Skeletal muscle tissue (tissue), 4 donors: ENCODE data around the gene UGCG. TPM values are rescaled to one million over a fixed set of nuclear protein-coding genes. Genes with fewer than 3 reads are reported as not detected.
"Not testable (repeated sequence)": the region's sequence is repeated elsewhere in the genome, so short reads cannot be mapped to it uniquely, and the experiment has no call there.

Experiments
- H3K27ac ChIP-seq: one replicate; pipeline ENCODE4 v1.7.0; 2013; ENCODE audit warnings: mild to moderate bottlenecking, low read depth, low read length, inconsistent platforms
- H3K27me3 ChIP-seq, 3 donors: one replicate each; pipeline ENCODE4 v1.7.0; 2013; ENCODE audit warnings: low read length in 3 of 3; ENCODE audit not compliant: control insufficient read depth in 3 of 3, insufficient read depth in 3 of 3
- H3K36me3 ChIP-seq, 3 donors: one replicate each; pipeline ENCODE4 v1.7.0; 2013; ENCODE audit warnings: low read length in 3 of 3; ENCODE audit not compliant: control insufficient read depth in 3 of 3, insufficient read depth in 3 of 3
- H3K4me1 ChIP-seq, 3 donors: one replicate each; pipeline ENCODE4 v1.7.0; 2013; ENCODE audit warnings: low read length in 3 of 3, mild to moderate bottlenecking in 3 of 3; ENCODE audit not compliant: control insufficient read depth in 3 of 3, insufficient read depth in 3 of 3
- H3K4me3 ChIP-seq, 3 donors: one replicate each; pipeline ENCODE4 v1.7.0; 2013; ENCODE audit warnings: low read length in 3 of 3
- H3K9ac ChIP-seq, 3 donors: one replicate each; pipeline ENCODE4 v1.7.0; 2013; ENCODE audit warnings: low read length in 3 of 3, mild to moderate bottlenecking in 3 of 3, moderate library complexity in 2 of 3, low read depth in 1 of 3
- H3K9me3 ChIP-seq, 3 donors: one replicate each; pipeline ENCODE4 v1.7.0; 2013; ENCODE audit warnings: low read length in 3 of 3; ENCODE audit not compliant: control insufficient read depth in 3 of 3
- total RNA-seq: library from RNA; depleted of rRNA; stranded (reverse); fragments of >200 nt; gene quantifications from one replicate; pipeline ENCODE4 v1.2.3, GENCODE V29; 2014
- donor health status: Osteomylitis.

Gene UGCG
- total RNA-seq, 1 donor from 2014 or later, result 42.3 TPM

GRCh38 chr9:111959468-111960359 is 63.1 kb downstream of the UGCG start:
- no peak overlapping the region for H3K4me3 ChIP-seq
- H3K36me3 ChIP-seq, result no peaks in the 10 kb centered on the region
- no peak overlapping the region for H3K9ac ChIP-seq
- H3K9me3 ChIP-seq, result no peaks in the 10 kb centered on the region
- H3K27ac ChIP-seq, result no peak overlapping the region
- H3K27me3 ChIP-seq, result no peaks in the 10 kb centered on the region
- H3K4me1 ChIP-seq, result peaks cover 8 to 24% (median 10%) of the 10 kb centered on the region in 3 donors

- not testable (repeated sequence) for H3K36me3 ChIP-seq, H3K9ac ChIP-seq, H3K9me3 ChIP-seq, H3K27ac ChIP-seq, H3K27me3 ChIP-seq, H3K4me3 ChIP-seq
- peaks cover 8 to 24% (median 10%) of the 10 kb centered on the region in 3 donors for H3K4me1 ChIP-seq
Observed at GRCh38 chr9:111960485-111960884, 63.9 kb downstream of the UGCG start.

- H3K9ac ChIP-seq, result no peak overlapping the region
- H3K4me3 ChIP-seq, result no peak overlapping the region
- H3K27me3 ChIP-seq, result no peaks in the 10 kb centered on the region
- H3K4me1 ChIP-seq, result peaks cover 8 to 24% (median 10%) of the 10 kb centered on the region in 3 donors
- H3K9me3 ChIP-seq, result no peaks in the 10 kb centered on the region
- no peaks in the 10 kb centered on the region for H3K36me3 ChIP-seq
- H3K27ac ChIP-seq, result no peak overlapping the region
Observed at GRCh38 chr9:111961009-111961408, 64.4 kb downstream of the UGCG start.

- Histone ChIP-seq H3K9me3 (no peaks in the 10 kb centered on the region), H3K27ac (peak overlapping the region; percentile 3), H3K27me3 (no peaks in the 10 kb centered on the region), H3K4me1 (peaks cover 8 to 24% (median 10%) of the 10 kb centered on the region in 3 donors), H3K4me3 (no peak overlapping the region), H3K9ac (no peak overlapping the region), H3K36me3 (no peaks in the 10 kb centered on the region)
Observed at GRCh38 chr9:111961575-111961974, 65.0 kb downstream of the UGCG start.

GRCh38 chr9:111962021-111962420 is 65.4 kb downstream of the UGCG start:
- H3K4me1 ChIP-seq, result peaks cover 8 to 24% (median 10%) of the 10 kb centered on the region in 3 donors
- no peaks in the 10 kb centered on the region for H3K9me3 ChIP-seq
- no peaks in the 10 kb centered on the region for H3K36me3 ChIP-seq
- no peak overlapping the region for H3K9ac ChIP-seq
- H3K27me3 ChIP-seq, result no peaks in the 10 kb centered on the region
- peak overlapping the region; percentile 3 for H3K27ac ChIP-seq
- H3K4me3 ChIP-seq, result no peak overlapping the region

GRCh38 chr9:111963995-111964394 is 67.4 kb downstream of the UGCG start:
- Histone ChIP-seq H3K27me3 (no peaks in the 10 kb centered on the region), H3K4me3 (no peak overlapping the region), H3K9me3 (no peaks in the 10 kb centered on the region), H3K36me3 (no peaks in the 10 kb centered on the region), H3K9ac (no peak overlapping the region), H3K27ac (no peak overlapping the region), H3K4me1 (peaks cover 4 to 14% (median 6%) of the 10 kb centered on the region in 3 donors)

GRCh38 chr9:111965566-111966019 is 69.0 kb downstream of the UGCG start:
- no peaks in the 10 kb centered on the region for H3K36me3 ChIP-seq

GRCh38 chr9:111966124-111966723 is 69.6 kb downstream of the UGCG start:
- no peak overlapping the region for H3K9ac ChIP-seq
- no peaks in the 10 kb centered on the region for H3K27me3 ChIP-seq
- no peaks in the 10 kb centered on the region for H3K9me3 ChIP-seq
- no peak overlapping the region for H3K27ac ChIP-seq
- H3K4me3 ChIP-seq, result no peak overlapping the region
- peaks cover 0 to 2% (median 0%) of the 10 kb centered on the region in 3 donors for H3K4me1 ChIP-seq
- no peaks in the 10 kb centered on the region for H3K36me3 ChIP-seq

More at GRCh38 chr9:111965566-111966019, 69.0 kb downstream of the UGCG start:
- no peak overlapping the region for H3K4me3 ChIP-seq
- H3K27ac ChIP-seq, result no peak overlapping the region
- H3K9me3 ChIP-seq, result no peaks in the 10 kb centered on the region
- H3K9ac ChIP-seq, result no peak overlapping the region
- H3K4me1 ChIP-seq, result peaks cover 0 to 6% (median 4%) of the 10 kb centered on the region in 3 donors
- H3K27me3 ChIP-seq, result no peaks in the 10 kb centered on the region

GRCh38 chr9:111966861-111967291 is 70.3 kb downstream of the UGCG start:
- no peak overlapping the region for H3K9ac ChIP-seq
- H3K4me3 ChIP-seq, result no peak overlapping the region
- H3K36me3 ChIP-seq, result no peaks in the 10 kb centered on the region
- H3K4me1 ChIP-seq, result no peaks in the 10 kb centered on the region
- H3K27me3 ChIP-seq, result no peaks in the 10 kb centered on the region
- no peaks in the 10 kb centered on the region for H3K9me3 ChIP-seq
- H3K27ac ChIP-seq, result no peak overlapping the region

- Histone ChIP-seq H3K9ac (no peak overlapping the region), H3K36me3 (no peaks in the 10 kb centered on the region), H3K4me1 (no peaks in the 10 kb centered on the region), H3K9me3 (no peaks in the 10 kb centered on the region), H3K27me3 (no peaks in the 10 kb centered on the region), H3K4me3 (no peak overlapping the region), H3K27ac (no peak overlapping the region)
Observed at GRCh38 chr9:111967621-111968020, 71.0 kb downstream of the UGCG start.
